NK-92 (cell line): ENCODE data around the gene IL13RA2.

ENCODE experiments used
- DNase-seq: peaks from one replicate; lab custom pipeline; 2025; ENCODE audit not compliant: unreplicated experiment; lab: John Stamatoyannopoulos, UW

Gene IL13RA2

GRCh38 chrX:114999906-115000305, 17.5 kb downstream of the IL13RA2 start:
- DNase-seq, result no peak

GRCh38 chrX:114997779-114998178, 19.6 kb downstream of the IL13RA2 start:
- no peak for DNase-seq

GRCh38 chrX:114985967-114986592, 31.3 kb downstream of the IL13RA2 start:
- DNase-seq, result no peak

GRCh38 chrX:114976292-114976691, 41.1 kb downstream of the IL13RA2 start:
- no peak for DNase-seq

- DNase-seq, result no peak
These were observed 44.4 kb downstream of the IL13RA2 start for GRCh38 chrX:114973013-114973412.

GRCh38 chrX:114970806-114971205, 46.6 kb downstream of the IL13RA2 start:
- DNase-seq, result no peak

- DNase-seq, result no peak
These were observed 53.0 kb downstream of the IL13RA2 start for GRCh38 chrX:114964374-114964773.

GRCh38 chrX:114962209-114962608, 55.2 kb downstream of the IL13RA2 start:
- DNase-seq, result no peak

GRCh38 chrX:114959729-114960128, 57.7 kb downstream of the IL13RA2 start:
- no peak for DNase-seq
